COLO829 (cell line): ENCODE measurements around the gene ARHGAP12.

Source experiments
- DNase-seq: peaks from one replicate; pipeline ENCODE4 v3.0.0; 2012; ENCODE audit warnings: low spot score

The ARHGAP12 gene

GRCh38 chr10:31878486-31878885, 50.1 kb downstream of the ARHGAP12 start:
- DNase-seq: no peak

- DNase-seq: no peak
Observed at GRCh38 chr10:31876652-31877352, 51.8 kb downstream of the ARHGAP12 start.

- no peak for DNase-seq
Observed at GRCh38 chr10:31875608-31876007, 53.0 kb downstream of the ARHGAP12 start.

GRCh38 chr10:31873724-31874123, 54.9 kb downstream of the ARHGAP12 start:
- no peak for DNase-seq

GRCh38 chr10:31871266-31872065, 57.2 kb downstream of the ARHGAP12 start:
- no peak for DNase-seq

- DNase-seq: no peak
Observed at GRCh38 chr10:31867646-31868045, 61.0 kb downstream of the ARHGAP12 start.

- DNase-seq: no peak
Observed at GRCh38 chr10:31866118-31866670, 62.4 kb downstream of the ARHGAP12 start.

GRCh38 chr10:31864834-31865518, 63.7 kb downstream of the ARHGAP12 start:
- DNase-seq: no peak

GRCh38 chr10:31855033-31855432, 73.6 kb downstream of the ARHGAP12 start:
- no peak for DNase-seq

- no peak for DNase-seq
Observed at GRCh38 chr10:31853629-31854028, 75.0 kb downstream of the ARHGAP12 start.

- DNase-seq: no peak
Observed at GRCh38 chr10:31851216-31851615, 77.4 kb downstream of the ARHGAP12 start.

GRCh38 chr10:31847515-31847914, 81.1 kb downstream of the ARHGAP12 start:
- DNase-seq: no peak

GRCh38 chr10:31838709-31839108, 89.9 kb downstream of the ARHGAP12 start:
- DNase-seq: no peak

GRCh38 chr10:31838065-31838464, 90.6 kb downstream of the ARHGAP12 start:
- no peak for DNase-seq

GRCh38 chr10:31836569-31837406, 91.8 kb downstream of the ARHGAP12 start:
- DNase-seq: peak; percentile 23

GRCh38 chr10:31833753-31834152, 94.9 kb downstream of the ARHGAP12 start:
- DNase-seq: no peak

- DNase-seq: no peak
Observed at GRCh38 chr10:31832261-31832660, 96.4 kb downstream of the ARHGAP12 start.

GRCh38 chr10:31830887-31831286, 97.7 kb downstream of the ARHGAP12 start:
- no peak for DNase-seq

- no peak for DNase-seq
Observed at GRCh38 chr10:31829776-31830175, 98.9 kb downstream of the ARHGAP12 start.

- no peak for DNase-seq
Observed at GRCh38 chr10:31823358-31823757, 105.3 kb downstream of the ARHGAP12 start.

GRCh38 chr10:31822616-31823318, 105.9 kb downstream of the ARHGAP12 start:
- DNase-seq: no peak
